Testis (tissue), 3 donors: ENCODE measurements around the gene SELENOM. TPM values are rescaled to one million over a fixed set of nuclear protein-coding genes. Genes with fewer than 3 reads are reported as not detected.

Source experiments
- DNase-seq: peaks from one replicate; pipeline ENCODE4 v3.0.0-alpha.2; 2019
- H3K27ac ChIP-seq, 2 donors: fragments of 200-600 bp; sonication (generic); one replicate each; pipeline ENCODE4 v1.5.1; 2019
- H3K27me3 ChIP-seq: fragments of 200-600 bp; sonication (generic); one replicate; pipeline ENCODE4 v1.5.1; 2019
- H3K36me3 ChIP-seq: fragments of 200-600 bp; sonication (generic); one replicate; pipeline ENCODE4 v1.5.1; 2017; ENCODE audit warnings: low read depth; ENCODE audit errors: missing control alignments
- H3K4me1 ChIP-seq: fragments of 200-600 bp; sonication (generic); one replicate; pipeline ENCODE4 v1.5.1; 2019
- H3K4me3 ChIP-seq, 2 donors: fragments of 200-600 bp; sonication (generic); one replicate each; pipeline ENCODE4 v1.5.1; 2017 to 2019
- H3K9me3 ChIP-seq: fragments of 200-600 bp; sonication (generic); one replicate; pipeline ENCODE4 v1.5.1; 2017
- CTCF ChIP-seq, 3 experiments: fragments of 450-650 bp in 2 of 3; fragments of 200-600 bp in 1 of 3; sonication (generic) in 1 of 3; IDR thresholded peaks; one replicate each; pipeline ENCODE4 v1.5.1; 2016 to 2019; ENCODE audit warnings: antibody characterized with exemption in 3 of 3, mild to moderate bottlenecking in 2 of 3, moderate library complexity in 1 of 3
- POLR2A ChIP-seq: fragments of 450-650 bp; IDR thresholded peaks from one replicate; pipeline ENCODE4 v1.6.1; 2017; ENCODE audit warnings: antibody characterized with exemption, mild to moderate bottlenecking, moderate library complexity
- WGBS, 2 donors: methylation state at CpG; one replicate each; pipeline ENCODE4 v1.1.5; 2018; 5-methylcytosine and 5-hydroxymethylcytosine counted together
- intact Hi-C: fragments of 100-400 bp; cut with DNase I; formaldehyde crosslinking; loops from one replicate; pipeline ENCODE4 v1.15.1; 2023; ENCODE audit warnings: low total_unique reads
- polyA plus RNA-seq: library from polyadenylated mRNA; stranded (reverse); fragments of 350-450 nt; fragmentation: Illumina TruSeq; extraction: RNeasy Lipid Tissue Mini Kit (QIAGEN cat#74804); gene quantifications from one replicate; pipeline ENCODE4 v1.2.3, GENCODE V29; 2014; ENCODE audit warnings: low read depth, low replicate concordance; ENCODE audit not compliant: insufficient read depth
- total RNA-seq, 2 donors: library from RNA; depleted of rRNA; stranded (reverse); fragments of >200 nt; gene quantifications; one replicate each; pipeline ENCODE4 v1.2.3, GENCODE V29; 2016

SELENOM gene
- total and polyA plus RNA-seq, 3 donors from 2014 or later = 77.4 to 102 (median 82.8) TPM

GRCh38 chr22:31103111-31103510, 4.3 kb downstream of the SELENOM start:
- DNase-seq = no peak
- no peaks in the 10 kb centered on the region for H3K9me3 ChIP-seq
- H3K27ac ChIP-seq = peak overlapping the region in 1 of 2 donors; percentile 10
- 85 to 93% methylated on average over 2 of the region's 2 CpGs for WGBS, 2 donors
- no peaks in the 10 kb centered on the region for H3K27me3 ChIP-seq
- no peaks in the 10 kb centered on the region for H3K36me3 ChIP-seq
- H3K4me1 ChIP-seq = no peaks in the 10 kb centered on the region
- no peak for TF ChIP-seq CTCF (IDR thresholded peaks at IDR 0.05)
- no peak for TF ChIP-seq POLR2A
- H3K4me3 ChIP-seq = no peak overlapping the region
- intact Hi-C loops = no loop called here

DNA sequence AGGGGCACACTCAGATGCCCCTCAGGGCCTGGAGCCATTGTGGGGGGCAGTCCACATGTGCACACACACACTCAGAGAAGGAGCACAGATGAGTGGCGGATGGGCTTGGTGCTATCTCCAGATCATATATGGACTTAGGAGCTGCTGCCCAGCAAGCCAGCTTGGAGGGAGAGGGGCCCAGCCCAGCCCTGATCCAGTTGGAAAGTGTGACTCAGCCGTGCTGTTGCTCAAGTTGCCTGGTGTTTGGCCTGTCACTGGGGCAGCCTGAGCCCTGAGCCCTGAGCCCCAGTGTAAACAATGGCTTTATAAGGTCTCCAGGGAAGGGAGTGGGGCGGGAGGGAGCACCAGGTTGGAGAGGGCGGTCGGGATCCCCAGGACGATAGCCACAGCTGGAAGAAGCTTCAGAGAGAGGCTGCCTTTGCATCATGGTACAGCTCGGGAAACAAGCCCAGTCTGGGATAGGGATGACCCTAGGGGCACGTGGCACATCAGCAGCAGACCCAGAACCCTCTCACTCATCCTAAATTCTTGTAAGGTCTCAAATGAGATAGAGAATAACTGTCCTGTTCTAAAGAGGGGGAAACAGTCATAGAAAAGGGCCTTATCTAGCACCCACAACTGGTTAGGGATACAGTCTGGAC, 4.8 kb downstream of the SELENOM start:
- Histone ChIP-seq H3K27me3 (no peaks in the 10 kb centered on the region), H3K27ac (peak overlapping the region in 1 of 2 donors; percentile 10), H3K36me3 (no peaks in the 10 kb centered on the region), H3K4me3 (no peak overlapping the region), H3K9me3 (no peaks in the 10 kb centered on the region), H3K4me1 (no peaks in the 10 kb centered on the region)
- DNase-seq = no peak
- TF ChIP-seq POLR2A = no peak
- TF ChIP-seq CTCF (IDR thresholded peaks at IDR 0.05) = no peak
- intact Hi-C loops = no loop called here
- WGBS, 2 donors = 82 to 86% methylated on average over 7 to 8 of the region's 8 CpGs

GRCh38 chr22:31100762-31101525, 6.4 kb downstream of the SELENOM start:
- WGBS, 2 donors = 93 to 94% methylated on average over 15 to 18 of the region's 18 CpGs
- H3K36me3 ChIP-seq = no peaks in the 10 kb centered on the region
- no peak overlapping the region for H3K4me3 ChIP-seq
- no peaks in the 10 kb centered on the region for H3K9me3 ChIP-seq
- no peaks in the 10 kb centered on the region for H3K27me3 ChIP-seq
- intact Hi-C loops = no loop called here
- H3K4me1 ChIP-seq = no peaks in the 10 kb centered on the region
- DNase-seq = no peak
- H3K27ac ChIP-seq = no peak overlapping the region
- TF ChIP-seq POLR2A (no peak), CTCF (IDR thresholded peaks at IDR 0.05) (no peak)

GRCh38 chr22:31099841-31100761, 7.3 kb downstream of the SELENOM start:
- intact Hi-C loops = loop anchor here (10.0 kb wide), 1 partner anchor 45 kb away; the partner anchor contains the start of gene PLA2G3
- Histone ChIP-seq H3K27me3 (no peaks in the 10 kb centered on the region), H3K27ac (no peak overlapping the region), H3K9me3 (no peaks in the 10 kb centered on the region), H3K4me1 (no peaks in the 10 kb centered on the region), H3K4me3 (no peak overlapping the region), H3K36me3 (no peaks in the 10 kb centered on the region)
- DNase-seq = no peak
- TF ChIP-seq POLR2A = no peak
- TF ChIP-seq CTCF (IDR thresholded peaks at IDR 0.05) = no peak
- 92 to 95% methylated on average over 24 to 34 of the region's 34 CpGs for WGBS, 2 donors
